Suprapubic skin (tissue), 4 donors: ENCODE results near the gene HTR3A. TPM values are rescaled to one million over a fixed set of nuclear protein-coding genes. Genes with fewer than 3 reads are reported as not detected.

Experiments used
- DNase-seq, 2 donors: peaks; one replicate each; pipeline ENCODE4 v3.0.0-alpha.2; 2019; ENCODE audit warnings: low spot score in 2 of 2
- H3K27ac ChIP-seq: fragments of 200-600 bp; sonication (generic); one replicate; pipeline ENCODE4 v1.5.1; 2019
- H3K27me3 ChIP-seq: fragments of 200-600 bp; sonication (generic); one replicate; pipeline ENCODE4 v1.5.1; 2019
- H3K36me3 ChIP-seq: fragments of 200-600 bp; sonication (generic); one replicate; pipeline ENCODE4 v1.5.1; 2019
- H3K4me1 ChIP-seq: fragments of 200-600 bp; sonication (generic); one replicate; pipeline ENCODE4 v1.5.1; 2019
- H3K4me3 ChIP-seq: fragments of 200-600 bp; sonication (generic); one replicate; pipeline ENCODE4 v1.5.1; 2019; ENCODE audit warnings: mild to moderate bottlenecking
- H3K9me3 ChIP-seq: fragments of 200-600 bp; sonication (generic); one replicate; pipeline ENCODE4 v1.5.1; 2019
- EP300 ChIP-seq: sonication (generic); formaldehyde crosslinking; IDR thresholded peaks from one replicate; pipeline ENCODE4 v1.6.1; 2017; ENCODE audit warnings: antibody characterized with exemption
- POLR2A ChIP-seq, 2 donors: fragments of 450-650 bp; IDR thresholded peaks; one replicate each; pipeline ENCODE4 v1.6.1; 2017; ENCODE audit warnings: antibody characterized with exemption in 2 of 2, mild to moderate bottlenecking in 2 of 2, moderate library complexity in 2 of 2
- POLR2AphosphoS5 ChIP-seq, 3 donors: sonication (generic); formaldehyde crosslinking; IDR thresholded peaks; one replicate each; pipeline ENCODE4 v1.6.1; 2017; ENCODE audit warnings: antibody characterized with exemption in 3 of 3
- WGBS: methylation state at CpG from one replicate; pipeline ENCODE4 v1.1.5; 2018; 5-methylcytosine and 5-hydroxymethylcytosine counted together
- total RNA-seq, 4 donors: library from RNA; depleted of rRNA; stranded (reverse); fragments of >200 nt; gene quantifications; one replicate each; pipeline ENCODE4 v1.1.0, GENCODE V29; 2016
- TF ChIP-seq, protein P1 (sequence below), 2 donors: fragments of 200-600 bp in 1 of 2; fragments of 450-650 bp in 1 of 2; sonication (generic) in 1 of 2; IDR thresholded peaks; one replicate each; pipeline ENCODE4 v1.5.1; 2016 to 2019; ENCODE audit warnings: antibody characterized with exemption in 2 of 2, mild to moderate bottlenecking in 1 of 2, moderate library complexity in 1 of 2

The HTR3A gene
- total RNA-seq, 4 donors from 2014 or later, result 0.68 TPM; not detected in 2

DNA sequence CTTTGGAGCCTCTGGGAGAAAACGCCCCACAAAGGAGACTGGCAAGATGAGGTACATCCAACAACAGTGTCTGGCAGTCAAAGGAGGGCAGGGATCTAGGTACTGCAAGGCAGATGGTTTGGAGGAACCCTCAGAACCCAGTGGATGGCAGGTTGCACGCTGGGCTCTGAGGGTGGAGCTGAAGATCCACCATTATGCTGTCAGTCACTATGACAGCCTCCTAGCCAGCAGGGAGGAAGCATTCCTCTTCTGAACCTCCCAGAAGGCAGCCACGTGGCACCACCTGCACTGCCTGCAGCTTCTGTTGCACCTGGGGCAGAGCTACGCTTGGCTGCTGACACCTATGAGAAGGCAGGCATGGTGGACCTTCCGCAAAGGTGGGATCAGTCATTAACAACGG is 40.2 kb downstream of the HTR3A start:
- no peak overlapping the region for H3K27ac ChIP-seq
- 53% methylated on average over 6 of the region's 6 CpGs for WGBS
- TF ChIP-seq, protein P1, sequence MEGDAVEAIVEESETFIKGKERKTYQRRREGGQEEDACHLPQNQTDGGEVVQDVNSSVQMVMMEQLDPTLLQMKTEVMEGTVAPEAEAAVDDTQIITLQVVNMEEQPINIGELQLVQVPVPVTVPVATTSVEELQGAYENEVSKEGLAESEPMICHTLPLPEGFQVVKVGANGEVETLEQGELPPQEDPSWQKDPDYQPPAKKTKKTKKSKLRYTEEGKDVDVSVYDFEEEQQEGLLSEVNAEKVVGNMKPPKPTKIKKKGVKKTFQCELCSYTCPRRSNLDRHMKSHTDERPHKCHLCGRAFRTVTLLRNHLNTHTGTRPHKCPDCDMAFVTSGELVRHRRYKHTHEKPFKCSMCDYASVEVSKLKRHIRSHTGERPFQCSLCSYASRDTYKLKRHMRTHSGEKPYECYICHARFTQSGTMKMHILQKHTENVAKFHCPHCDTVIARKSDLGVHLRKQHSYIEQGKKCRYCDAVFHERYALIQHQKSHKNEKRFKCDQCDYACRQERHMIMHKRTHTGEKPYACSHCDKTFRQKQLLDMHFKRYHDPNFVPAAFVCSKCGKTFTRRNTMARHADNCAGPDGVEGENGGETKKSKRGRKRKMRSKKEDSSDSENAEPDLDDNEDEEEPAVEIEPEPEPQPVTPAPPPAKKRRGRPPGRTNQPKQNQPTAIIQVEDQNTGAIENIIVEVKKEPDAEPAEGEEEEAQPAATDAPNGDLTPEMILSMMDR (IDR thresholded peaks at IDR 0.05), result no peak
- no peak for TF ChIP-seq POLR2AphosphoS5 (IDR thresholded peaks at IDR 0.05)
- no peak for TF ChIP-seq POLR2A (IDR thresholded peaks at IDR 0.05)
- no peak for TF ChIP-seq EP300
- no peaks in the 10 kb centered on the region for H3K27me3 ChIP-seq
- no peak overlapping the region for H3K4me3 ChIP-seq
- no peaks in the 10 kb centered on the region for H3K9me3 ChIP-seq
- no peaks in the 10 kb centered on the region for H3K36me3 ChIP-seq
- no peaks in the 10 kb centered on the region for H3K4me1 ChIP-seq
- DNase-seq, result no peak

DNA sequence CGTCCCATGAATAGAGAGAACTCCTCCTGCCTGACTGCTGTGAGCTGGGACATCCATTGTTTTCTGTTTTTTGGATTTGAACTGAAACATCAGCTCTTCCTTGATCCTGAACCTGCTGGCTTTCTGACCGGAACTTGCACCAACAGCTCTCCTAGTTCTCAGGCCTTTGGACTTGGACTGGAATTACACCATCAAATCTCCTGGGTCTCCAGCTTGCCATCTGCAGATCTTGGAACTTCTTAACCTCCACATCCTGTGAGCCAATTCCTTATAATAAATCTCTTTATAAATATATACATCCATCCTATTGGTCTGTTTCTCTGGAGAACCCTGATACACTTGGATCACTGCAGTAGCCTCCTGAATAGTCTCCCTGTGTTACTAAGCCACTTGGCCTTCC is 42.1 kb downstream of the HTR3A start:
- H3K27me3 ChIP-seq, result no peaks in the 10 kb centered on the region
- no peak overlapping the region for H3K27ac ChIP-seq
- no peaks in the 10 kb centered on the region for H3K36me3 ChIP-seq
- H3K4me3 ChIP-seq, result no peak overlapping the region
- DNase-seq, result no peak
- no peaks in the 10 kb centered on the region for H3K9me3 ChIP-seq
- TF ChIP-seq EP300 (no peak), POLR2A (IDR thresholded peaks at IDR 0.05) (no peak), POLR2AphosphoS5 (IDR thresholded peaks at IDR 0.05) (no peak)
- TF ChIP-seq, protein P1 (IDR thresholded peaks at IDR 0.05), result no peak
- no peaks in the 10 kb centered on the region for H3K4me1 ChIP-seq
- WGBS, result 93% methylated on average over 2 of the region's 2 CpGs

DNA sequence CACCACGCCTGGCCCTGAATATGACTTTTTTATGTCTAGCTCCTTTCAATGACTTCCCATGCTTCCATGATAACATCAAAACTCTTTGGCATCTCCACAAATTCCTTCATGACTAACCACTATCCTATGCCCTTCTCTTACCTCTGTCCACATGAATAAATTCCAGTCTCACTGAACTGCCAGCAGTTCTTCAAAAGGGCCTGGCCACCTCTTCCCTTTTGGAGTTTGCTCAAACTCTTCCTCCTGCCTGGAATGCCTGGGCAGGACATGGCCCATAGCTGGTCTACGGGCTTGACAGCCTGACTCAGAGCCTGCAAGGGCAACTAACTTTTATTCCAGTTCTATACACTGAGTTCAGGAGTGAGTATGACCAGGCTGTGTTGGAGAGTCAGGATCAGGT is 42.8 kb downstream of the HTR3A start:
- no peaks in the 10 kb centered on the region for H3K4me1 ChIP-seq
- no peaks in the 10 kb centered on the region for H3K9me3 ChIP-seq
- no peak for DNase-seq
- TF ChIP-seq EP300 (no peak), POLR2AphosphoS5 (IDR thresholded peaks at IDR 0.05) (no peak), POLR2A (IDR thresholded peaks at IDR 0.05) (no peak)
- TF ChIP-seq, protein P1 (IDR thresholded peaks at IDR 0.05), result no peak
- no peaks in the 10 kb centered on the region for H3K36me3 ChIP-seq
- H3K27ac ChIP-seq, result no peak overlapping the region
- 35% methylated on average over 2 of the region's 2 CpGs for WGBS
- H3K4me3 ChIP-seq, result no peak overlapping the region
- H3K27me3 ChIP-seq, result no peaks in the 10 kb centered on the region

DNA sequence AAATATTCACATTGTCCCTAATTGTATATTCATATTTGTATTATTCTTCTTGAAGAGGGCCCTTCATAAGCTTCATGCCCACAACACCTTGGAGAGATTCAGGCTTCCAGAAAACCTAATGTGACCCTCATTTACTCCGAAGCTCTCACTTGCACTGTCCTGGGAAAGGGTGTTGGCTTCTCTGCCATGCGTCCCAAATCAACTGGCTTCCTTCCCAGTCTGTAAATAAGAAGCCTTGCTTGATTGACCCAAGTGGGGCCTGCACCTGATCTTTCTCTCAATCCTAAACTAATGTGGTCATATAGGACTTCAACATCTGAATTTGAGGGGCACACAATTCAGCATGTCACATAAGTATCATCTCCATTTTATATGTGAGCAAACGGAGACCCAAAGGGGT is 44.1 kb downstream of the HTR3A start:
- no peak for DNase-seq
- H3K27ac ChIP-seq, result no peak overlapping the region
- 77% methylated on average over 3 of the region's 3 CpGs for WGBS
- H3K9me3 ChIP-seq, result no peaks in the 10 kb centered on the region
- no peaks in the 10 kb centered on the region for H3K27me3 ChIP-seq
- H3K4me3 ChIP-seq, result no peak overlapping the region
- TF ChIP-seq EP300 (no peak), POLR2AphosphoS5 (IDR thresholded peaks at IDR 0.05) (no peak), POLR2A (IDR thresholded peaks at IDR 0.05) (no peak)
- TF ChIP-seq, protein P1 (IDR thresholded peaks at IDR 0.05), result no peak
- H3K36me3 ChIP-seq, result no peaks in the 10 kb centered on the region
- no peaks in the 10 kb centered on the region for H3K4me1 ChIP-seq

DNA sequence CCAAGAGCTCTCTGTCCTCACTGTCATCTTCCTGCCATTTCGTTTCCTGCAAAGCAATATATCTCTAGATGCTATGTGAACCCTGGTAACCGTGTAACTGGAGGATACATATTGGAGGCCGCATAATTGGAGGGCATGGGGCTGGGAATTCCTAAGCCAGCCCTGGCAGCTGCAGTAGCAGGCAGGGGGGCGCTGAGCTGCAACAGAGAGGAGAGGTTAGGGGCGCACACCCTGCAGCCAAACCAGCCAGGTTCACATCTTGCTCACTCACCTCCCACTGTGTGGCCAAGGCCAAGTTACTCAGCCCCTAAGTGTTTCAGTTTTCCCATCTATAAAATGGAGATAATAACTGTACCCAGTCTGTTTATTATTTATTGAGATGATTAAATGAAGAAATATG is 44.7 kb downstream of the HTR3A start:
- TF ChIP-seq EP300 (no peak), POLR2A (IDR thresholded peaks at IDR 0.05) (no peak), POLR2AphosphoS5 (IDR thresholded peaks at IDR 0.05) (no peak)
- TF ChIP-seq, protein P1 (IDR thresholded peaks at IDR 0.05), result no peak
- 88% methylated on average over 5 of the region's 5 CpGs for WGBS
- no peaks in the 10 kb centered on the region for H3K4me1 ChIP-seq
- no peak overlapping the region for H3K4me3 ChIP-seq
- no peak overlapping the region for H3K27ac ChIP-seq
- no peaks in the 10 kb centered on the region for H3K36me3 ChIP-seq
- no peak for DNase-seq
- no peaks in the 10 kb centered on the region for H3K9me3 ChIP-seq
- H3K27me3 ChIP-seq, result no peaks in the 10 kb centered on the region
